ENCODE data around the gene PROX1.

Gene PROX1

GRCh38 chr1:214044438-214045214 is 56.9 kb downstream of the PROX1 start:
- no peak overlapping the region for H3K4me2 ChIP-seq (ENCODE audit: low read length)
- no peaks in the 10 kb centered on the region for H3K27me3 ChIP-seq (ENCODE audit: control insufficient read depth, low read length)

DNA sequence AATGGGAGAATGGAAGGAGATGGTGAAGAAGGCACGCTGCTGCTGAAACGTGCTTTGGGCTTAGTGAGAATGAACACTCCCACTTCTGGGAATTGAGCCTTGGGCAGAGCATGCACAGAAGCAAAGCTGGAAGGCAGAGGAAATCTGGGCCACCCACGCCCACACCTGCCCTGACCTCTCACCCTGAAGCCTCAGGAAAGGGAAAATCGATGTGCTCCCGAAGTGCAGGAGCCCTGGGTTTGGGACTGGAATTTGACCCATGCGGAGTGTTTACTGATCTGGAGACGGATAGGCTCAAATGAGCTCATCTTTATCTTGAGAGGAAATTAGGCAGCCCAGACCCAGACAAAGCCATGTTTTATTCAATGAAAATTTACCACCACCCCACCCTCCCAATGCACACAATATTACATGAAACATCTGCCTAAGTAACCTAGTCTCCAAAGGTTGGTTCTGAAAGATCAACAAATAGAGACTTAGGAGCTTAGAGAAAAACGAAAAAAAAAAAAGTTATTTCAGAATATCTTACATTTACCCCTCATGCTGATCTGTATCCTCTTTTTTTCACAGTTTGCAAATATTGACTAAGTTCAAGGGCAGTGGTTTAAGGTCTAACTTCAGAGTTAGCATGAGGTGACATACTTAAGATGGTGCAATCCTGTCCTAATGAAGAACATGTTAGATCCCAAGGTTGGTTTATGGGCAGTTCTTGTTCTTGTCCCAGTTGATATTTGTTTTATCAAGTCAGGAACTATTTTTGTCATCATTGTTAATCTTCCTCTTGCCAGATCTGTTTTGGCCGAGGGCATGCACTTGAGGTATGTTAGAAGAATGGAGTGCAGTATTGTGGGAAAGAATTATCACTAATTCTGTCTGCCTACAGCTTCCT is 63.0 kb downstream of the PROX1 start:
- TF ChIP-seq, protein P1, sequence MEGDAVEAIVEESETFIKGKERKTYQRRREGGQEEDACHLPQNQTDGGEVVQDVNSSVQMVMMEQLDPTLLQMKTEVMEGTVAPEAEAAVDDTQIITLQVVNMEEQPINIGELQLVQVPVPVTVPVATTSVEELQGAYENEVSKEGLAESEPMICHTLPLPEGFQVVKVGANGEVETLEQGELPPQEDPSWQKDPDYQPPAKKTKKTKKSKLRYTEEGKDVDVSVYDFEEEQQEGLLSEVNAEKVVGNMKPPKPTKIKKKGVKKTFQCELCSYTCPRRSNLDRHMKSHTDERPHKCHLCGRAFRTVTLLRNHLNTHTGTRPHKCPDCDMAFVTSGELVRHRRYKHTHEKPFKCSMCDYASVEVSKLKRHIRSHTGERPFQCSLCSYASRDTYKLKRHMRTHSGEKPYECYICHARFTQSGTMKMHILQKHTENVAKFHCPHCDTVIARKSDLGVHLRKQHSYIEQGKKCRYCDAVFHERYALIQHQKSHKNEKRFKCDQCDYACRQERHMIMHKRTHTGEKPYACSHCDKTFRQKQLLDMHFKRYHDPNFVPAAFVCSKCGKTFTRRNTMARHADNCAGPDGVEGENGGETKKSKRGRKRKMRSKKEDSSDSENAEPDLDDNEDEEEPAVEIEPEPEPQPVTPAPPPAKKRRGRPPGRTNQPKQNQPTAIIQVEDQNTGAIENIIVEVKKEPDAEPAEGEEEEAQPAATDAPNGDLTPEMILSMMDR (IDR thresholded peaks at IDR 0.05; ENCODE audit: low read depth, low read length, poor library complexity, severe bottlenecking) = no peak
- no peaks in the 10 kb centered on the region for H3K9me3 ChIP-seq (ENCODE audit: control insufficient read depth, insufficient read depth, low read length)
- no peak overlapping the region for H3K4me3 ChIP-seq (ENCODE audit: low read length)
- H3K4me1 ChIP-seq (ENCODE audit: control insufficient read depth, low read length) = no peaks in the 10 kb centered on the region
- H3K27me3 ChIP-seq (ENCODE audit: control insufficient read depth, low read length) = no peaks in the 10 kb centered on the region
- H3K27ac ChIP-seq (ENCODE audit: low read depth, low read length) = no peak overlapping the region
- H4K20me1 ChIP-seq (ENCODE audit: control insufficient read depth, insufficient read depth, low read depth, low read length) = no peaks in the 10 kb centered on the region
- H3K79me2 ChIP-seq (ENCODE audit: control insufficient read depth, low read length) = no peaks in the 10 kb centered on the region
- H3K4me2 ChIP-seq (ENCODE audit: low read length) = no peak overlapping the region
- H3K36me3 ChIP-seq (ENCODE audit: control insufficient read depth, low read length) = no peaks in the 10 kb centered on the region
- no peaks in the 10 kb centered on the region for H3F3A ChIP-seq (ENCODE audit: control insufficient read depth, insufficient read depth)
- no peaks in the 10 kb centered on the region for H3K9me2 ChIP-seq (replicated peaks; ENCODE audit: control insufficient read depth, low read length)

More at GRCh38 chr1:214044438-214045214, 56.9 kb downstream of the PROX1 start:
- Histone ChIP-seq H3K79me2 (ENCODE audit: control insufficient read depth, low read length) (no peaks in the 10 kb centered on the region), H4K20me1 (ENCODE audit: control insufficient read depth, insufficient read depth, low read depth, low read length) (no peaks in the 10 kb centered on the region), H3K9me3 (ENCODE audit: control insufficient read depth, insufficient read depth, low read length) (no peaks in the 10 kb centered on the region), H3K4me1 (ENCODE audit: control insufficient read depth, low read length) (no peaks in the 10 kb centered on the region), H3K9me2 (replicated peaks; ENCODE audit: control insufficient read depth, low read length) (no peaks in the 10 kb centered on the region), H3F3A (ENCODE audit: control insufficient read depth, insufficient read depth) (no peaks in the 10 kb centered on the region), H3K36me3 (ENCODE audit: control insufficient read depth, low read length) (no peaks in the 10 kb centered on the region), H3K27ac (ENCODE audit: low read depth, low read length) (no peak overlapping the region), H3K4me3 (ENCODE audit: low read length) (no peak overlapping the region)
- no peak for TF ChIP-seq EZH2phosphoT487 (IDR thresholded peaks at IDR 0.05; ENCODE audit: borderline replicate concordance, low read length)

DNA sequence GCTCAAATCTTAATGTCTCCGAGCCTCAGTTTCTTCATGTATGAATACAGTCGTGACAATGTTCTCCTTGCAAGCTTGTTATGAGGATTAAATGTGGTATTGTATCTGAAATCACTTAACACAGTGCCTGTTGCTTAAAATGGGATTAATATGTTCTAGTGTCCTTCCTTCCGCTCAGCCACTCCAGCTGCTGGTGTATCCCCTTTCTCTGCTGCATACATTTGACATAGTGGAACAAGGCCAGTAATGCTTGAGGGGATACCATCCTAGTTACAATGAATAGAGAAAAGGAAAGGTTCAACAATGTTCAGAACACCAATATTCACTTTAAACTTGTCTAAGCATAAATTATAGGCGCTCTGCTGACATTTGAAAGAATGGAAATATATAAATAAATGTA is 64.0 kb downstream of the PROX1 start:
- Histone ChIP-seq H3F3A (ENCODE audit: control insufficient read depth, insufficient read depth) (no peaks in the 10 kb centered on the region), H3K27me3 (ENCODE audit: control insufficient read depth, low read length) (no peaks in the 10 kb centered on the region), H3K79me2 (ENCODE audit: control insufficient read depth, low read length) (no peaks in the 10 kb centered on the region), H3K27ac (ENCODE audit: low read depth, low read length) (no peak overlapping the region), H3K4me1 (ENCODE audit: control insufficient read depth, low read length) (no peaks in the 10 kb centered on the region), H3K4me3 (ENCODE audit: low read length) (no peak overlapping the region), H3K9me3 (ENCODE audit: control insufficient read depth, insufficient read depth, low read length) (no peaks in the 10 kb centered on the region), H3K4me2 (ENCODE audit: low read length) (no peak overlapping the region), H4K20me1 (ENCODE audit: control insufficient read depth, insufficient read depth, low read depth, low read length) (no peaks in the 10 kb centered on the region), H3K36me3 (ENCODE audit: control insufficient read depth, low read length) (no peaks in the 10 kb centered on the region), H3K9me2 (replicated peaks; ENCODE audit: control insufficient read depth, low read length) (no peaks in the 10 kb centered on the region)
- TF ChIP-seq, protein P1 (IDR thresholded peaks at IDR 0.05; ENCODE audit: low read depth, low read length, poor library complexity, severe bottlenecking) = no peak
- TF ChIP-seq EZH2phosphoT487 (IDR thresholded peaks at IDR 0.05; ENCODE audit: borderline replicate concordance, low read length) = no peak

DNA sequence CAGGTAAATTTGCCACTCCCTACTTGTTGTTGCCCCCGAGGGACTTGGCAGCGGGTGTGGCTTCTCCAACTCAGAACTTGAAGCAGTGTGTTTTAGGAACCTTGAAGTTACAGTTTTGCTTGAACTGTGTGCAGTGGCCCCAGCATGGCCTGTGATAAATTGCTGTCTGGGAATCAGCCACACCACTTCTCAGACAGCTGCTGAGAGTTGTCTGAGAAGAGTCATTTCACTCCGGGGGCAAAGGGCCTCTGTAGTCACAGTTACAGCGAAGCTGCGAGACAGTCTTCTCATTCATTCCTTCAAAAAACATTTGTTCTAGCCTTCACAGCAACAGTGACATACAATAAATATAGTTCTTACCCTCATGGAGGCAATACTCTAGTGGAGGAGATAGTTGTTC is 70.3 kb downstream of the PROX1 start:
- Histone ChIP-seq H3K79me2 (ENCODE audit: control insufficient read depth, low read length) (no peaks in the 10 kb centered on the region), H3K9me2 (replicated peaks; ENCODE audit: control insufficient read depth, low read length) (no peaks in the 10 kb centered on the region), H3F3A (ENCODE audit: control insufficient read depth, insufficient read depth) (no peaks in the 10 kb centered on the region), H3K36me3 (ENCODE audit: control insufficient read depth, low read length) (no peaks in the 10 kb centered on the region), H3K4me2 (ENCODE audit: low read length) (no peak overlapping the region), H3K27ac (ENCODE audit: low read depth, low read length) (no peak overlapping the region), H3K27me3 (ENCODE audit: control insufficient read depth, low read length) (peaks cover under 1% of the 10 kb centered on the region; the same call in 1 of the 2 replicates), H3K4me1 (ENCODE audit: control insufficient read depth, low read length) (no peaks in the 10 kb centered on the region), H3K4me3 (ENCODE audit: low read length) (no peak overlapping the region), H4K20me1 (ENCODE audit: control insufficient read depth, insufficient read depth, low read depth, low read length) (no peaks in the 10 kb centered on the region), H3K9me3 (ENCODE audit: control insufficient read depth, insufficient read depth, low read length) (no peaks in the 10 kb centered on the region)
- TF ChIP-seq, protein P1 (IDR thresholded peaks at IDR 0.05; ENCODE audit: low read depth, low read length, poor library complexity, severe bottlenecking) = no peak
- TF ChIP-seq EZH2phosphoT487 (IDR thresholded peaks at IDR 0.05; ENCODE audit: borderline replicate concordance, low read length) = no peak

All from DOHH2 (cell line).